ENCODE measurements around the gene HERC4. TPM values are rescaled to one million over a fixed set of nuclear protein-coding genes. Genes with fewer than 3 reads are reported as not detected.

The HERC4 gene
- total RNA-seq, 1 donor from 2014 or later, result 56.9 TPM

DNA sequence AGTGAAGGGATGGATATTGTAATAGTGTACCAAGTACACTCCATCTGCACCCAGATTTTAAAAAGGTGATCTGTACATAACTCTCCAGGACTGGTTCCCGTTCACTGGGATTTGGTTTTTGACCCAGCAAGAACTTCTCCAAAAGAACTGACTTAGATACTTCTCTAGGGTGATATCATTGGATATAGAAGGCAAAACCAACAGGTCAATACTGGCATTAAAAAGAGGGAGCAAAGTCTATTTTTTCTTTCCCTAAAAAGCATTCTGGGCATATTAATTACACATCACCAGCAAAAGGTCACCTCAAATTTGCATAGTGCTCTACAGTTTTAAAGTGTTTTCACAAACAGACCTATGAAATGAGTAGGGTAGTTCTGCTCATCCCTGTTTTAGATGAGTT lies 37.8 kb upstream of the HERC4 start:
- FAIRE-seq, result no peak

DNA sequence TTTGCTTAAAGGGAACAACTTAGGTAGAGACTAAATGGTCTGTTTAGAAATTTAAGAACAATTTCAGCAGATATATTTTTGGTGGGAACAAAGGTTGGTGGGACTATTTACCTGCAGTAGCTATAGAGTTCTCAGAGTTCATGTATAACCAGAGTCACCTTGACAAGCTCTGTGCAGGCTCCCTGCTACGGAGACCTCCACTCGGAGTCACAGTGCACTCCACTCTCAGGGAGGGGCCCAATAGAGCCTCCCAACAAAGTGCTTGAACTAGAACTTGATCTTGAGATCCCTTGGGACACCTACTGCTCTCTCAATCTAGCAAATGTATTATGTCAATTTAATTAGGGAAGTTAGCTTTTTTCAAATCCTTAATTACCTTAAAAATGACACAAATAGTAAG lies 36.5 kb upstream of the HERC4 start:
- no peaks in the 10 kb centered on the region for H3K9me3 Mint-ChIP-seq (ENCODE audit: unreplicated experiment)
- TF ChIP-seq, protein P1, sequence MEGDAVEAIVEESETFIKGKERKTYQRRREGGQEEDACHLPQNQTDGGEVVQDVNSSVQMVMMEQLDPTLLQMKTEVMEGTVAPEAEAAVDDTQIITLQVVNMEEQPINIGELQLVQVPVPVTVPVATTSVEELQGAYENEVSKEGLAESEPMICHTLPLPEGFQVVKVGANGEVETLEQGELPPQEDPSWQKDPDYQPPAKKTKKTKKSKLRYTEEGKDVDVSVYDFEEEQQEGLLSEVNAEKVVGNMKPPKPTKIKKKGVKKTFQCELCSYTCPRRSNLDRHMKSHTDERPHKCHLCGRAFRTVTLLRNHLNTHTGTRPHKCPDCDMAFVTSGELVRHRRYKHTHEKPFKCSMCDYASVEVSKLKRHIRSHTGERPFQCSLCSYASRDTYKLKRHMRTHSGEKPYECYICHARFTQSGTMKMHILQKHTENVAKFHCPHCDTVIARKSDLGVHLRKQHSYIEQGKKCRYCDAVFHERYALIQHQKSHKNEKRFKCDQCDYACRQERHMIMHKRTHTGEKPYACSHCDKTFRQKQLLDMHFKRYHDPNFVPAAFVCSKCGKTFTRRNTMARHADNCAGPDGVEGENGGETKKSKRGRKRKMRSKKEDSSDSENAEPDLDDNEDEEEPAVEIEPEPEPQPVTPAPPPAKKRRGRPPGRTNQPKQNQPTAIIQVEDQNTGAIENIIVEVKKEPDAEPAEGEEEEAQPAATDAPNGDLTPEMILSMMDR (IDR thresholded peaks at IDR 0.05; ENCODE audit: insufficient read depth, low read depth, low read length), result no peak
- TF ChIP-seq EZH2 (IDR thresholded peaks at IDR 0.05; ENCODE audit: insufficient read depth, low read length), result no peak
- H3K79me2 ChIP-seq (ENCODE audit: insufficient read depth, low read length), result no peaks in the 10 kb centered on the region
- H3K9ac ChIP-seq (ENCODE audit: low read length), result no peak overlapping the region
- no peak overlapping the region for H3K4me3 ChIP-seq (ENCODE audit: insufficient read depth, low read depth, low read length)
- H4K20me1 ChIP-seq (ENCODE audit: insufficient read depth, low read length), result no peaks in the 10 kb centered on the region
- H3K36me3 ChIP-seq (ENCODE audit: insufficient read depth, low read length), result no peaks in the 10 kb centered on the region
- no peaks in the 10 kb centered on the region for H3K27me3 ChIP-seq (ENCODE audit: insufficient read depth, low read length)
- peaks cover 5% of the 10 kb centered on the region for H3K4me1 Mint-ChIP-seq (ENCODE audit: low read depth, unreplicated experiment)
- DNase-seq (ENCODE audit: low read depth) (no peak), FAIRE-seq (no peak)
- no peak overlapping the region for H3K27ac ChIP-seq (ENCODE audit: low read depth, low read length)
- no peaks in the 10 kb centered on the region for H3K9me3 ChIP-seq (ENCODE audit: insufficient read depth, low read depth, low read length)
- no peaks in the 10 kb centered on the region for H3K36me3 Mint-ChIP-seq (ENCODE audit: low read depth, unreplicated experiment)
- H3K27ac Mint-ChIP-seq (ENCODE audit: unreplicated experiment), result no peak overlapping the region
- H2AFZ ChIP-seq (ENCODE audit: low read depth, low read length), result no peak overlapping the region
- no peak overlapping the region for H3K4me2 ChIP-seq (ENCODE audit: low read length)
- no peaks in the 10 kb centered on the region for H3K27me3 Mint-ChIP-seq (ENCODE audit: low read depth, unreplicated experiment)
- no peak overlapping the region for H3K4me3 Mint-ChIP-seq (ENCODE audit: unreplicated experiment)
- H3K4me1 ChIP-seq (ENCODE audit: insufficient read depth, low read length), result peaks cover 5% of the 10 kb centered on the region

More for the DNA sequence above, 37.8 kb upstream of the HERC4 start:
- Mint-ChIP-seq H3K36me3 (ENCODE audit: low read depth, unreplicated experiment) (no peaks in the 10 kb centered on the region), H3K4me3 (ENCODE audit: unreplicated experiment) (no peak overlapping the region), H3K27ac (ENCODE audit: unreplicated experiment) (no peak overlapping the region), H3K27me3 (ENCODE audit: low read depth, unreplicated experiment) (no peaks in the 10 kb centered on the region), H3K4me1 (ENCODE audit: low read depth, unreplicated experiment) (peaks cover 2% of the 10 kb centered on the region), H3K9me3 (ENCODE audit: unreplicated experiment) (no peaks in the 10 kb centered on the region)
- H4K20me1 ChIP-seq (ENCODE audit: insufficient read depth, low read length), result no peaks in the 10 kb centered on the region
- H3K9ac ChIP-seq (ENCODE audit: low read length), result no peak overlapping the region
- H3K4me2 ChIP-seq (ENCODE audit: low read length), result no peak overlapping the region
- H3K27ac ChIP-seq (ENCODE audit: low read depth, low read length), result no peak overlapping the region
- TF ChIP-seq, protein P1 (IDR thresholded peaks at IDR 0.05; ENCODE audit: insufficient read depth, low read depth, low read length), result no peak
- TF ChIP-seq EZH2 (IDR thresholded peaks at IDR 0.05; ENCODE audit: insufficient read depth, low read length), result no peak
- no peak overlapping the region for H3K4me3 ChIP-seq (ENCODE audit: insufficient read depth, low read depth, low read length)
- H3K4me1 ChIP-seq (ENCODE audit: insufficient read depth, low read length), result no peaks in the 10 kb centered on the region
- H3K9me3 ChIP-seq (ENCODE audit: insufficient read depth, low read depth, low read length), result no peaks in the 10 kb centered on the region
- H2AFZ ChIP-seq (ENCODE audit: low read depth, low read length), result no peak overlapping the region
- no peaks in the 10 kb centered on the region for H3K27me3 ChIP-seq (ENCODE audit: insufficient read depth, low read length)
- no peaks in the 10 kb centered on the region for H3K36me3 ChIP-seq (ENCODE audit: insufficient read depth, low read length)
- DNase-seq (ENCODE audit: low read depth), result no peak
- no peaks in the 10 kb centered on the region for H3K79me2 ChIP-seq (ENCODE audit: insufficient read depth, low read length)

DNA sequence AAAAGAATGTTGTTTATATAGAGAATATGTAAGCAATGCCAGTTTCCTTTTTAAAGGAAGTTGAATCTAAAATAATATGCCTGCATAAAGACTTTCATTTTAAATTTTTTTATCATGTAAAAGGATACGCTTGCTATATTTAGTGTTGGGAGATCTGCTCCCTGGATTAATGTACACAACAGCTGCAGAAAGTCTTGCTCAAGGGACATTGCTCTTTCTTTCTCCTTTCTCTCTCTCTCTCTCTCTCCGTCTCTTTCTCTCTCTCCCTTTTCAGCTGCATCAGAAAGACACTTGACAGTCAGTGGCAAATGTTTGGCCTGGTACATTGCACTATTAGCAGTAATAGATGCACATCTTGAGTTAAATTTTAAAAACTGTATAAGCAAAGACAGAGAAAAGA lies 34.9 kb upstream of the HERC4 start:
- Histone ChIP-seq H3K27ac (ENCODE audit: low read depth, low read length) (no peak overlapping the region), H3K36me3 (ENCODE audit: insufficient read depth, low read length) (no peaks in the 10 kb centered on the region), H3K4me2 (ENCODE audit: low read length) (no peak overlapping the region), H3K9ac (ENCODE audit: low read length) (no peak overlapping the region), H3K79me2 (ENCODE audit: insufficient read depth, low read length) (no peaks in the 10 kb centered on the region), H4K20me1 (ENCODE audit: insufficient read depth, low read length) (no peaks in the 10 kb centered on the region), H3K27me3 (ENCODE audit: insufficient read depth, low read length) (no peaks in the 10 kb centered on the region), H2AFZ (ENCODE audit: low read depth, low read length) (no peak overlapping the region), H3K4me3 (ENCODE audit: insufficient read depth, low read depth, low read length) (no peak overlapping the region), H3K4me1 (ENCODE audit: insufficient read depth, low read length) (peaks cover 13% of the 10 kb centered on the region), H3K9me3 (ENCODE audit: insufficient read depth, low read depth, low read length) (no peaks in the 10 kb centered on the region)
- FAIRE-seq, result no peak
- H3K4me3 Mint-ChIP-seq (ENCODE audit: unreplicated experiment), result no peak overlapping the region
- H3K27me3 Mint-ChIP-seq (ENCODE audit: low read depth, unreplicated experiment), result no peaks in the 10 kb centered on the region
- H3K9me3 Mint-ChIP-seq (ENCODE audit: unreplicated experiment), result no peaks in the 10 kb centered on the region
- TF ChIP-seq, protein P1 (IDR thresholded peaks at IDR 0.05; ENCODE audit: insufficient read depth, low read depth, low read length), result no peak
- TF ChIP-seq EZH2 (IDR thresholded peaks at IDR 0.05; ENCODE audit: insufficient read depth, low read length), result no peak
- peaks cover 15% of the 10 kb centered on the region for H3K4me1 Mint-ChIP-seq (ENCODE audit: low read depth, unreplicated experiment)
- DNase-seq (ENCODE audit: low read depth), result no peak
- H3K27ac Mint-ChIP-seq (ENCODE audit: unreplicated experiment), result no peak overlapping the region
- H3K36me3 Mint-ChIP-seq (ENCODE audit: low read depth, unreplicated experiment), result no peaks in the 10 kb centered on the region

All from astrocyte (in vitro differentiated cells and primary cell).